HEK293 (cell line): ENCODE results near the gene MIS12.

ENCODE experiments used
- CTCF ChIA-PET: fragments of 350-600 bp; formaldehyde crosslinking; extraction: SDS; loops from one replicate; lab custom pipeline; 2021; ENCODE audit warnings: antibody characterized with exemption; lab: Yijun Ruan, JAX
- POLR2A ChIA-PET: fragments of 300-600 bp; formaldehyde crosslinking; extraction: SDS; loops from one replicate; lab custom pipeline; 2020; ENCODE audit warnings: antibody characterized with exemption, inconsistent platforms; lab: Yijun Ruan, JAX
- H3K27ac ChIP-seq: fragments of 200-500 bp; sonication (Bioruptor generic); 2 replicates; pipeline ENCODE4 v1.5.1; 2014; ENCODE audit warnings: low read depth, low read length, control low read depth, inconsistent platforms; ENCODE audit errors: extremely low read depth
- H3K36me3 ChIP-seq, 2 experiments: fragments of 200-500 bp in 1 of 2; sonication (Bioruptor generic) in 1 of 2; 1 replicate in 1 of 2; 2 replicates in 1 of 2; pipeline ENCODE4 v1.5.1; 2014 to 2017; ENCODE audit warnings: inconsistent platforms in 2 of 2, low read length in 2 of 2; ENCODE audit not compliant: control insufficient read depth in 2 of 2, insufficient read depth in 1 of 2
- H3K4me1 ChIP-seq: fragments of 200-500 bp; sonication (Bioruptor generic); 2 replicates; pipeline ENCODE4 v1.5.1; 2014; ENCODE audit warnings: mild to moderate bottlenecking, low read length, inconsistent platforms; ENCODE audit not compliant: control insufficient read depth, insufficient read depth
- H3K4me3 ChIP-seq: 2 replicates; pipeline ENCODE4 v1.5.1; 2011; ENCODE audit warnings: low read depth, mild to moderate bottlenecking, control low read depth, low read length, moderate library complexity
- H3K9me3 ChIP-seq: fragments of 200-500 bp; sonication (Bioruptor generic); 2 replicates; pipeline ENCODE4 v1.5.1; 2014; ENCODE audit warnings: low read depth, low read length, inconsistent platforms; ENCODE audit not compliant: control insufficient read depth, insufficient read depth
- BCL11A ChIP-seq: fragments of 450-650 bp; formaldehyde crosslinking; IDR thresholded peaks from 2 replicates; pipeline ENCODE4 v1.5.1; 2016; ENCODE audit warnings: low read depth, missing biosample characterization, missing genetic modification characterization
- GFI1B ChIP-seq: fragments of 450-650 bp; formaldehyde crosslinking; IDR thresholded peaks from 2 replicates; pipeline ENCODE4 v1.5.1; 2016; ENCODE audit warnings: missing biosample characterization, missing genetic modification characterization
- GLIS2 ChIP-seq: fragments of 450-650 bp; formaldehyde crosslinking; IDR thresholded peaks from 2 replicates; pipeline ENCODE4 v1.5.1; 2016; ENCODE audit warnings: missing biosample characterization, missing genetic modification characterization
- KLF9 ChIP-seq: fragments of 450-650 bp; formaldehyde crosslinking; IDR thresholded peaks from 2 replicates; pipeline ENCODE4 v1.5.1; 2016; ENCODE audit warnings: missing biosample characterization, missing genetic modification characterization, low read depth
- PATZ1 ChIP-seq: fragments of 450-650 bp; formaldehyde crosslinking; IDR thresholded peaks from 2 replicates; pipeline ENCODE4 v1.5.1; 2016; ENCODE audit warnings: missing biosample characterization, missing genetic modification characterization
- SP2 ChIP-seq: fragments of 450-650 bp; formaldehyde crosslinking; IDR thresholded peaks from 2 replicates; pipeline ENCODE4 v1.5.1; 2016; ENCODE audit warnings: missing biosample characterization, missing genetic modification characterization
- SP3 ChIP-seq: fragments of 450-650 bp; formaldehyde crosslinking; IDR thresholded peaks from 2 replicates; pipeline ENCODE4 v1.5.1; 2016; ENCODE audit warnings: missing biosample characterization, missing genetic modification characterization
- TSHZ1 ChIP-seq: fragments of 450-650 bp; formaldehyde crosslinking; IDR thresholded peaks from 2 replicates; pipeline ENCODE4 v1.5.1; 2016; ENCODE audit warnings: missing biosample characterization, missing genetic modification characterization, borderline replicate concordance
- ZFHX2 ChIP-seq: fragments of 450-650 bp; formaldehyde crosslinking; conservative IDR thresholded peaks from 2 replicates; pipeline ENCODE4 v1.5.1; 2016; ENCODE audit warnings: missing biosample characterization, missing genetic modification characterization
- ZNF121 ChIP-seq: fragments of 450-650 bp; formaldehyde crosslinking; IDR thresholded peaks from 2 replicates; pipeline ENCODE4 v1.5.1; 2016; ENCODE audit warnings: missing biosample characterization, missing genetic modification characterization
- ZNF132 ChIP-seq: fragments of 450-650 bp; formaldehyde crosslinking; IDR thresholded peaks from 2 replicates; pipeline ENCODE4 v1.5.1; 2017; ENCODE audit warnings: missing biosample characterization, missing genetic modification characterization, borderline replicate concordance
- ZNF169 ChIP-seq: fragments of 450-650 bp; formaldehyde crosslinking; IDR thresholded peaks from 2 replicates; pipeline ENCODE4 v1.5.1; 2016; ENCODE audit warnings: missing biosample characterization, missing genetic modification characterization
- ZNF280D ChIP-seq: fragments of 450-650 bp; formaldehyde crosslinking; IDR thresholded peaks from 2 replicates; pipeline ENCODE4 v1.5.1; 2016; ENCODE audit warnings: missing biosample characterization, missing genetic modification characterization
- ZNF324 ChIP-seq: fragments of 450-650 bp; formaldehyde crosslinking; IDR thresholded peaks from 2 replicates; pipeline ENCODE4 v1.5.1; 2016; ENCODE audit warnings: missing biosample characterization, missing genetic modification characterization
- ZNF335 ChIP-seq: fragments of 450-650 bp; formaldehyde crosslinking; conservative IDR thresholded peaks from 2 replicates; pipeline ENCODE4 v1.5.1; 2016; ENCODE audit warnings: missing biosample characterization, missing genetic modification characterization
- ZNF544 ChIP-seq: fragments of 450-650 bp; formaldehyde crosslinking; IDR thresholded peaks from 2 replicates; pipeline ENCODE4 v1.5.0; 2017; ENCODE audit warnings: missing biosample characterization, missing genetic modification characterization
- ZNF571 ChIP-seq: fragments of 450-650 bp; formaldehyde crosslinking; IDR thresholded peaks from 2 replicates; pipeline ENCODE4 v1.5.0; 2017; ENCODE audit warnings: missing biosample characterization, missing genetic modification characterization
- ZNF624 ChIP-seq: fragments of 450-650 bp; formaldehyde crosslinking; IDR thresholded peaks from 2 replicates; pipeline ENCODE4 v1.5.1; 2017; ENCODE audit warnings: missing biosample characterization, missing genetic modification characterization
- ZNF629 ChIP-seq: fragments of 450-650 bp; formaldehyde crosslinking; IDR thresholded peaks from 2 replicates; pipeline ENCODE4 v1.5.1; 2017; ENCODE audit warnings: missing biosample characterization, missing genetic modification characterization
- ZNF837 ChIP-seq: fragments of 450-650 bp; formaldehyde crosslinking; IDR thresholded peaks from 2 replicates; pipeline ENCODE4 v1.5.1; 2016; ENCODE audit warnings: missing biosample characterization, missing genetic modification characterization
- TF ChIP-seq, protein P1 (sequence below): fragments of 450-650 bp; formaldehyde crosslinking; IDR thresholded peaks from 2 replicates; pipeline ENCODE4 v1.5.1; 2016; ENCODE audit warnings: missing biosample characterization, missing genetic modification characterization
- TF ChIP-seq, protein P2 (sequence below): fragments of 450-650 bp; formaldehyde crosslinking; optimal IDR thresholded peaks from 2 replicates; pipeline ENCODE3; 2016; ENCODE audit warnings: missing biosample characterization, mild to moderate bottlenecking, missing genetic modification characterization

Gene MIS12

GRCh38 chr17:5500247-5500588 lies 13.9 kb downstream of the MIS12 start (continued):
- TF ChIP-seq ZNF280D (tag by site-specific recombination) (no peak), GFI1B (tag by site-specific recombination) (no peak), ZNF169 (tag by site-specific recombination) (no peak), ZNF324 (tag by site-specific recombination) (no peak)

- POLR2A ChIA-PET = interaction anchor here (0.6 to 8.3 kb wide), 12 partner anchors 9 to 309 kb away, joined by 3 to 73 read pairs (median 4); partner anchors contain the start of genes DERL2, DHX33, MIS12 and ZNF594
- peak; percentile 88 for TF ChIP-seq ZNF335
- peak; percentile 88 for TF ChIP-seq ZFHX2 (tag by site-specific recombination)
- no peak for TF ChIP-seq TSHZ1 (tag by site-specific recombination)
- no peak for TF ChIP-seq ZNF121 (tag by site-specific recombination)
- no peak for TF ChIP-seq ZNF624
- peak; percentile 94 for TF ChIP-seq SP2 (tag by site-specific recombination)
- TF ChIP-seq PATZ1 (tag by site-specific recombination) = peak; percentile 89
- TF ChIP-seq, protein P1, sequence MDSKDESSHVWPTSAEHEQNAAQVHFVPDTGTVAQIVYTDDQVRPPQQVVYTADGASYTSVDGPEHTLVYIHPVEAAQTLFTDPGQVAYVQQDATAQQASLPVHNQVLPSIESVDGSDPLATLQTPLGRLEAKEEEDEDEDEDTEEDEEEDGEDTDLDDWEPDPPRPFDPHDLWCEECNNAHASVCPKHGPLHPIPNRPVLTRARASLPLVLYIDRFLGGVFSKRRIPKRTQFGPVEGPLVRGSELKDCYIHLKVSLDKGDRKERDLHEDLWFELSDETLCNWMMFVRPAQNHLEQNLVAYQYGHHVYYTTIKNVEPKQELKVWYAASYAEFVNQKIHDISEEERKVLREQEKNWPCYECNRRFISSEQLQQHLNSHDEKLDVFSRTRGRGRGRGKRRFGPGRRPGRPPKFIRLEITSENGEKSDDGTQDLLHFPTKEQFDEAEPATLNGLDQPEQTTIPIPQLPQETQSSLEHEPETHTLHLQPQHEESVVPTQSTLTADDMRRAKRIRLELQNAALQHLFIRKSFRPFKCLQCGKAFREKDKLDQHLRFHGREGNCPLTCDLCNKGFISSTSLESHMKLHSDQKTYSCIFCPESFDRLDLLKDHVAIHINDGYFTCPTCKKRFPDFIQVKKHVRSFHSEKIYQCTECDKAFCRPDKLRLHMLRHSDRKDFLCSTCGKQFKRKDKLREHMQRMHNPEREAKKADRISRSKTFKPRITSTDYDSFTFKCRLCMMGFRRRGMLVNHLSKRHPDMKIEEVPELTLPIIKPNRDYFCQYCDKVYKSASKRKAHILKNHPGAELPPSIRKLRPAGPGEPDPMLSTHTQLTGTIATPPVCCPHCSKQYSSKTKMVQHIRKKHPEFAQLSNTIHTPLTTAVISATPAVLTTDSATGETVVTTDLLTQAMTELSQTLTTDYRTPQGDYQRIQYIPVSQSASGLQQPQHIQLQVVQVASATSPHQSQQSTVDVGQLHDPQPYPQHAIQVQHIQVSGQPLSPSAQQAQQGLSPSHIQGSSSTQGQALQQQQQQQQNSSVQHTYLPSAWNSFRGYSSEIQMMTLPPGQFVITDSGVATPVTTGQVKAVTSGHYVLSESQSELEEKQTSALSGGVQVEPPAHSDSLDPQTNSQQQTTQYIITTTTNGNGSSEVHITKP (tag by site-specific recombination) = peak; percentile 46; the same call in 1 of the 2 replicates
- TF ChIP-seq, protein P2, sequence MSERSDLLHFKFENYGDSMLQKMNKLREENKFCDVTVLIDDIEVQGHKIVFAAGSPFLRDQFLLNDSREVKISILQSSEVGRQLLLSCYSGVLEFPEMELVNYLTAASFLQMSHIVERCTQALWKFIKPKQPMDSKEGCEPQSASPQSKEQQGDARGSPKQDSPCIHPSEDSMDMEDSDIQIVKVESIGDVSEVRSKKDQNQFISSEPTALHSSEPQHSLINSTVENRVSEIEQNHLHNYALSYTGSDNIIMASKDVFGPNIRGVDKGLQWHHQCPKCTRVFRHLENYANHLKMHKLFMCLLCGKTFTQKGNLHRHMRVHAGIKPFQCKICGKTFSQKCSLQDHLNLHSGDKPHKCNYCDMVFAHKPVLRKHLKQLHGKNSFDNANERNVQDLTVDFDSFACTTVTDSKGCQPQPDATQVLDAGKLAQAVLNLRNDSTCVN (tag by site-specific recombination) = peak; percentile 48
- no peak for TF ChIP-seq ZNF132 (tag by site-specific recombination)
- peak; percentile 96 for TF ChIP-seq SP3
- TF ChIP-seq BCL11A (tag by site-specific recombination) = no peak
- TF ChIP-seq ZNF544 = no peak
- TF ChIP-seq ZNF837 (tag by site-specific recombination) = no peak
- TF ChIP-seq ZNF571 (tag by site-specific recombination) = no peak
- peak; percentile 94 for TF ChIP-seq GLIS2 (tag by site-specific recombination)
- peak; percentile 39; the same call in 1 of the 2 replicates for TF ChIP-seq ZNF629 (tag by site-specific recombination)
- TF ChIP-seq KLF9 (tag by site-specific recombination) = peak; percentile 77
Measured at GRCh38 chr17:5500589-5501391, 14.4 kb downstream of the MIS12 start.

More at GRCh38 chr17:5500589-5501391, 14.4 kb downstream of the MIS12 start:
- Histone ChIP-seq H3K4me1 (peaks cover 3% of the 10 kb centered on the region; the same call in 1 of the 2 replicates), H3K27ac (no peak overlapping the region; the same call in 1 of the 2 replicates), H3K4me3 (peak overlapping the region; percentile 60), H3K9me3 (no peaks in the 10 kb centered on the region), H3K36me3 (no peaks in the 10 kb centered on the region; a peak in 1 of 3 replicates)
- CTCF ChIA-PET = interaction anchor here (0.6 to 1.6 kb wide), 5 partner anchors 15 to 714 kb away, joined by 3 to 7 read pairs (median 3); no protein-coding TSS in a partner anchor
